HG03196 (cell line): ENCODE data around the gene ZNF121.

Experiments
- ATAC-seq: cut with Tn5 transposase; IDR thresholded peaks from one replicate; pipeline ENCODE4 v1.9.1; 2021; ENCODE audit not compliant: unreplicated experiment

Gene ZNF121

DNA sequence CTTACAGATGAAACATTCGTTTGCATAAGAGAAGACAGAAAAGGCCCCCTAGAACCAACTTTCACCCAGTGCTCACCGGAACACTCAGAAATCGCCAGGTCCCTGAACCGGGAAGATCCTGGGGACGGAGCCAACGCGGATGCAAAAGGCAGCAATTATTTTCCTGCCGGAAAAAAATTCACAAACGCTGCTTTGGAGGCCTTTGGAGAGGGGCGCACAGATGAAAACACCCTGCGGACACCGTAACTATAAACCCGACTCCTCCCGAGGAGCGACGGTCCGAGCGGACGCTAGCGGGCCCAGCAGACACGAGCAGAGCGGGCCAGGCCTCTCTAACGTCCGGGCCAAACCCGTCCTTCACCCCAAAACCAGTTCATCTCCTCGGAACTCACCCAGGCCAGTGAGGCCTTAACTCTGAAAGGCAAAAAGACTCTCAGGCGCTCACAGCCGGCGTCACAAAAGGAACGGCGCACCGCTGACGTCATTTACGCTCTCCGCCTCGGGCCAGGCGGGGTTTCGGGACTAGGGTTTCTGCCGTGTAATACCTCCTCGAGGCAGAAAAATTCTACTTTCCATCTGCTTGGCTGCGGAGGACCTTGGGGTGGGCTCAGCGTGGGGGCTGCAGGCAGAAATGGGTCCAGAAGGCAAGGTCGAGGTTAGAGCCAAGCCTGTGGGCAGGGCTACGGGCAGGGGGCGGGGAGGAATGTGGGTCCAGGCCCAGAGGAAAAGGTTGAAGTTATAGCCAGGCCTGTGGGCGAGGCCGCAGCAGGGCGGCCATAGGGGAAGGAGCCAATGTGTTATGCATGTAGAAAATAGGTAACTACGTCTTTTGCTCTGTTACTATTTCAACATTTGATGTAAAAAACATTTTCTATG lies 45.9 kb downstream of the ZNF121 start, which contains the start of gene ZNF426:
Gene ZNF426, minus strand, starts transcription at position 463 of the 876 bp plus-strand sequence. CDS start 2,413 bp downstream, outside the sequence.
- peak; percentile 89 for ATAC-seq

DNA sequence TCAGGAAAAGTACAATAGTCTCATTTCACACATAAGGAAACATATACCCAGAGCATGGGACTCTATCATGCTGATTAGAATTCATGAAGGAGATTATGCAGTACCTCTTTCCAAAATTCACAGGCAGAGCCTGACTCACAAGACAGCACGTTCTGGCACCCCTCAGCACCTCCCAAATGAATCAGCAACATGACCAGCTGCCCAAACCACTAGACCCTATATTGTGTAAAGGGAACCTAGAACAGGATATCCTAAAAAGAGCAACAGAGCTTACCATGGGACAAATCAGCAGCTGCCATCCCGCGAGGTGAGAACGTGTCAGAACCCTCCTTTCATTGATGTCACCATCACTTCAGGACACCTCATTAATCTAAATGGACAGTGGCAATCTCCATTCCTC lies 48.4 kb downstream of the ZNF121 start:
- no peak for ATAC-seq

DNA sequence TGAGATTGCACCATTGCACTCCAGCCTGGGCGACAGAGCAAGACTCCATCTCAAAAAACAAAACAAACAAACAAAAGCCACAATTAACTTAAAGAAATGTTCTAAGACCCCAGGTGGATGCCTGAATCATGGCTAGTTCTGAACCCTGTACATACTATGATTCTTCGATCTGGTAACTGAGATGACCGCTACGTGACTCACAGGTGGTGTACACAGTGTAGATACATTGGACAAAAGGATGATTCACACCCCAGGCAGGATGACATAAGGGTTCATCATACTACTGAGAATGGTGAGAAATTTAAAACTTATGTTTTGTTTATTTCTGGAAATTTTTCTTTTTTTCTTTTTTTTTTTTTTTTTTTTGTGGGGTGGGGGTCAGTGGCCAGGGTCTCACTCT lies 52.4 kb downstream of the ZNF121 start:
- ATAC-seq = no peak

DNA sequence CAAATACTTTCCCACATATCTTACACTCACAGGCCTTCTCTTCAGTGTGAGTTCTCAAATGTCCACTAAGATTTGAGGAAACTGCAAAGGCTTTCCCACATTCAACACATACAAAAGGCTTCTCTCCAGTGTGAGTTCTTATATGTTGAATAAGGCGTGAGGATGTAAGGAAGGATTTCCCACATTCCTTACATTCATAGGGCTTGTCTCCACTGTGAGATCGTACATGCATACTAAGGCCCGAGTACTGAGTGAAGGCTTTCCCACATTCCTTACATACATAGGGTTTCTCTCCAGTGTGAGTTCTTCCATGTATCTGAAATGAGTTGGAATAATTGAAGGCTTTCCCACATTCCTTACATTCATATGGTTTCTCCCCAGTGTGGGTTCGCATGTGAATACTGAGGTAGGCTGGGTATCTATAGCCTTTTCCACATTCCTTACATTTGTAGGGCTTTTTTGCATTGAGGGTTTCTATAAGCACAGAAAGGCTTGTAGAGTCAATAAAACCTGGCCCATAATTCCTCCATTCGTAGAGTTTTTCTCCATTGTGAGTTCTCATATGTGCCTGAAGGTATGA lies 55.5 kb downstream of the ZNF121 start:
- ATAC-seq = no peak

DNA sequence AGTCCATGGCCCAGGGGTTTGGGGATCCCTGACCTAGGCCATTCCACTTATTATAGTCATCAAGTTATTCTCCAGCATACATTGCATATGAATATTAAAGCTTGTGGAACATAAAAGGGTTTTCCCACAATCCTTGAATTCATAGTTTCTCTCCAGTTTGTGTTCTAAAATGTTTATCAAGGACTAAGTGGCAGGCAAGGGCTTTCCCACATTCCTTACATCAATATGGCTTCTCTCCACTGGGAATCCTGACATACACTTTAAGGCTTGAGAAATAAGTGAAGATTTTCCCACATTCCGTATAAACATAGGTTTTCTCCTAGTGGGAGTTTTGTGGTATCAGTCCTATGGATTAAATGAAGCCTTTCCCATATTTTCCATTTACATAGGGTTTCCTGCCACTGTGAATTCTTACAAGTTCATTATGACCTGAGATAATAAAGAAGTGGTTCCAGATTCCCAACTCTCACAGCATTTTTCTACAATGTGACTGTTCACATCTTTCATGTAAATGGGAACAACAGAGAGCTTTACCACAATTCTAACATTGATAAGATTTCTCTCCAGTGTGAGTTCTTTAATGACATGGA lies 60.3 kb downstream of the ZNF121 start:
- no peak for ATAC-seq
